HepG2 (cell line): Measurements from ENCODE around the gene SAMD15. TPM values are rescaled to one million over a fixed set of nuclear protein-coding genes. Genes with fewer than 3 reads are reported as not detected.

ENCODE experiments used
- CBX5 ChIP-seq: sonication (generic); formaldehyde crosslinking; IDR thresholded peaks from 2 replicates; pipeline ENCODE4 v1.4.0; 2020; ENCODE audit warnings: missing genetic modification reagents, borderline replicate concordance
- GFI1 ChIP-seq: sonication (generic); formaldehyde crosslinking; IDR thresholded peaks from 2 replicates; pipeline ENCODE4 v1.5.0; 2020; ENCODE audit warnings: missing genetic modification reagents, mild to moderate bottlenecking, borderline replicate concordance
- NFE2L2 ChIP-seq: fragments of 150-350 bp; IDR thresholded peaks from 2 replicates; pipeline ENCODE4 v1.6.1; 2014; ENCODE audit warnings: low read length
- U2AF2 ChIP-seq: fragments of 200-400 bp; formaldehyde crosslinking; IDR thresholded peaks from 2 replicates; pipeline ENCODE4 v1.6.1; 2017; ENCODE audit warnings: low read depth, mild to moderate bottlenecking, low read length
- ZNF224 ChIP-seq: sonication (generic); formaldehyde crosslinking; IDR thresholded peaks from 2 replicates; pipeline ENCODE4 v1.5.0; 2020; ENCODE audit warnings: mild to moderate bottlenecking, missing genetic modification reagents
- ZNF34 ChIP-seq: sonication (generic); formaldehyde crosslinking; IDR thresholded peaks from 2 replicates; pipeline ENCODE4 v1.4.0; 2020; ENCODE audit warnings: mild to moderate bottlenecking, missing genetic modification reagents, borderline replicate concordance
- ZNF367 ChIP-seq: sonication (generic); formaldehyde crosslinking; IDR thresholded peaks from 2 replicates; pipeline ENCODE4 v1.4.0; 2020; ENCODE audit warnings: missing genetic modification reagents, borderline replicate concordance
- ZNF383 ChIP-seq: sonication (generic); formaldehyde crosslinking; IDR thresholded peaks from 2 replicates; pipeline ENCODE4 v1.4.0; 2020; ENCODE audit warnings: missing genetic modification reagents, mild to moderate bottlenecking, borderline replicate concordance
- ZNF543 ChIP-seq: sonication (generic); formaldehyde crosslinking; IDR thresholded peaks from 2 replicates; pipeline ENCODE4 v1.4.0; 2020; ENCODE audit warnings: mild to moderate bottlenecking, missing genetic modification reagents
- ZNF564 ChIP-seq: sonication (generic); formaldehyde crosslinking; IDR thresholded peaks from 2 replicates; pipeline ENCODE4 v1.8.1; 2023; ENCODE audit warnings: mild to moderate bottlenecking, missing genetic modification reagents
- polyA plus RNA-seq, 8 experiments: library from polyadenylated mRNA; depleted of rRNA in 3 of 8; stranded (reverse) in 7 of 8; unstranded in 1 of 8; fragments of >200 nt; fragmentation: Illumina TruSeq in 4 of 8; extraction: Trizol in 4 of 8; gene quantifications; 2 replicates each; pipeline versions ENCODE4 v1.2.1 to v1.2.3, GENCODE V29; 2011 to 2016; ENCODE audit warnings: low read depth in 4 of 8, missing spikeins in 1 of 8, mixed read lengths in 1 of 8; ENCODE audit not compliant: insufficient read depth in 1 of 8
- total RNA-seq, 5 experiments: library from RNA; depleted of rRNA; stranded (reverse); fragments of >200 nt; fragmentation: Illumina TruSeq; extraction: Trizol; gene quantifications; 2 replicates each; pipeline ENCODE4 v1.2.3, GENCODE V29; 2016; ENCODE audit warnings: low read depth in 1 of 5
- TF ChIP-seq, protein P1 (sequence below): sonication (generic); formaldehyde crosslinking; IDR thresholded peaks from 2 replicates; pipeline ENCODE4 v1.4.0; 2020; ENCODE audit warnings: mild to moderate bottlenecking, missing genetic modification reagents, borderline replicate concordance
- TF ChIP-seq, protein P2 (sequence below): sonication (generic); formaldehyde crosslinking; IDR thresholded peaks from 2 replicates; pipeline ENCODE4 v1.9.0; 2021; ENCODE audit warnings: missing genetic modification reagents, borderline replicate concordance
- TF ChIP-seq, protein P3 (sequence below): sonication (generic); formaldehyde crosslinking; IDR thresholded peaks from 2 replicates; pipeline ENCODE4 v1.4.0; 2020; ENCODE audit warnings: missing genetic modification reagents
- TF ChIP-seq, protein P4 (sequence below): sonication (generic); formaldehyde crosslinking; IDR thresholded peaks from 2 replicates; pipeline ENCODE4; 2020; ENCODE audit warnings: missing genetic modification reagents, mild to moderate bottlenecking, borderline replicate concordance
- TF ChIP-seq, protein P5 (sequence below): sonication (generic); formaldehyde crosslinking; conservative IDR thresholded peaks from 2 replicates; pipeline ENCODE4 v1.4.0; 2020; ENCODE audit warnings: missing genetic modification reagents

The SAMD15 gene
- total and polyA plus RNA-seq, 2 of the 13 experiments (the other 11 are each of a cell fraction or from before 2014, with no cell fraction given), result 0.09 to 1.3 TPM

DNA sequence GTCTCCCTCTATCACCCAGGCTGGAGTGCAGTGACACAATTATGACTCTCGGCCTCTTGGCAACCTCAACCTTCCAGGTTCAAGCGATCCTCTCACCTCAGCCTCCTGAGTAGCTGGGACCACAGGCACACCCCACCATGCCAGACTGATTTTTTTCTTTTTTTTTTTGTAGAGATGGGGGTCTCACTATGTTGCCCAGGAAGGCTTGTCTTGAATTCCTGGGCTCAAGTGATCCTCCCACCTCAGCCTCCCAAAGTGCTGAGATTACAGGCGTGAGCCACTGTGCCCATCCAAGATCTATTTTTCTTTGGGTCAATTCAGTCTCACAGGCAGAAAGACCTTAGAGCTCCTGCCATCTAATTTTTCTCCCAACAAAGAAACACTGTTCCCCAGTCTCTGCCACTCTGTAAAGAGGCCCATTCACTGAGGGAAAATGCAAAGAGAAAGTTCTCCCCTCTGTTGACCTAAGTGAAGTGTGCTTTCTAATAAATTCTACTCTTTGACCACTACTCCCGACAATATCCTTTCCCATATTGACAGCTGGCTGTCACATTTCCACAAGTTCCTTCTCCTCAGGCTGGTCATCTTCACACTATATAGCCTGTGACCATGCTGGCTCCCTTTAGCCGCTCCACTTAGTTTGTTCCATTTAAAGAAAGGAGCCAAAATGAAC is 23.6 kb upstream of the SAMD15 start (continued):
- TF ChIP-seq, protein P1, sequence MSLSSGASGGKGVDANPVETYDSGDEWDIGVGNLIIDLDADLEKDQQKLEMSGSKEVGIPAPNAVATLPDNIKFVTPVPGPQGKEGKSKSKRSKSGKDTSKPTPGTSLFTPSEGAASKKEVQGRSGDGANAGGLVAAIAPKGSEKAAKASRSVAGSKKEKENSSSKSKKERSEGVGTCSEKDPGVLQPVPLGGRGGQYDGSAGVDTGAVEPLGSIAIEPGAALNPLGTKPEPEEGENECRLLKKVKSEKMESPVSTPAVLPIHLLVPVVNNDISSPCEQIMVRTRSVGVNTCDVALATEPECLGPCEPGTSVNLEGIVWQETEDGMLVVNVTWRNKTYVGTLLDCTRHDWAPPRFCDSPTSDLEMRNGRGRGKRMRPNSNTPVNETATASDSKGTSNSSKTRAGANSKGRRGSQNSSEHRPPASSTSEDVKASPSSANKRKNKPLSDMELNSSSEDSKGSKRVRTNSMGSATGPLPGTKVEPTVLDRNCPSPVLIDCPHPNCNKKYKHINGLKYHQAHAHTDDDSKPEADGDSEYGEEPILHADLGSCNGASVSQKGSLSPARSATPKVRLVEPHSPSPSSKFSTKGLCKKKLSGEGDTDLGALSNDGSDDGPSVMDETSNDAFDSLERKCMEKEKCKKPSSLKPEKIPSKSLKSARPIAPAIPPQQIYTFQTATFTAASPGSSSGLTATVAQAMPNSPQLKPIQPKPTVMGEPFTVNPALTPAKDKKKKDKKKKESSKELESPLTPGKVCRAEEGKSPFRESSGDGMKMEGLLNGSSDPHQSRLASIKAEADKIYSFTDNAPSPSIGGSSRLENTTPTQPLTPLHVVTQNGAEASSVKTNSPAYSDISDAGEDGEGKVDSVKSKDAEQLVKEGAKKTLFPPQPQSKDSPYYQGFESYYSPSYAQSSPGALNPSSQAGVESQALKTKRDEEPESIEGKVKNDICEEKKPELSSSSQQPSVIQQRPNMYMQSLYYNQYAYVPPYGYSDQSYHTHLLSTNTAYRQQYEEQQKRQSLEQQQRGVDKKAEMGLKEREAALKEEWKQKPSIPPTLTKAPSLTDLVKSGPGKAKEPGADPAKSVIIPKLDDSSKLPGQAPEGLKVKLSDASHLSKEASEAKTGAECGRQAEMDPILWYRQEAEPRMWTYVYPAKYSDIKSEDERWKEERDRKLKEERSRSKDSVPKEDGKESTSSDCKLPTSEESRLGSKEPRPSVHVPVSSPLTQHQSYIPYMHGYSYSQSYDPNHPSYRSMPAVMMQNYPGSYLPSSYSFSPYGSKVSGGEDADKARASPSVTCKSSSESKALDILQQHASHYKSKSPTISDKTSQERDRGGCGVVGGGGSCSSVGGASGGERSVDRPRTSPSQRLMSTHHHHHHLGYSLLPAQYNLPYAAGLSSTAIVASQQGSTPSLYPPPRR (CRISPR knock-in tag), result peak; percentile 38; the same call in 1 of the 2 replicates
- TF ChIP-seq, protein P2, sequence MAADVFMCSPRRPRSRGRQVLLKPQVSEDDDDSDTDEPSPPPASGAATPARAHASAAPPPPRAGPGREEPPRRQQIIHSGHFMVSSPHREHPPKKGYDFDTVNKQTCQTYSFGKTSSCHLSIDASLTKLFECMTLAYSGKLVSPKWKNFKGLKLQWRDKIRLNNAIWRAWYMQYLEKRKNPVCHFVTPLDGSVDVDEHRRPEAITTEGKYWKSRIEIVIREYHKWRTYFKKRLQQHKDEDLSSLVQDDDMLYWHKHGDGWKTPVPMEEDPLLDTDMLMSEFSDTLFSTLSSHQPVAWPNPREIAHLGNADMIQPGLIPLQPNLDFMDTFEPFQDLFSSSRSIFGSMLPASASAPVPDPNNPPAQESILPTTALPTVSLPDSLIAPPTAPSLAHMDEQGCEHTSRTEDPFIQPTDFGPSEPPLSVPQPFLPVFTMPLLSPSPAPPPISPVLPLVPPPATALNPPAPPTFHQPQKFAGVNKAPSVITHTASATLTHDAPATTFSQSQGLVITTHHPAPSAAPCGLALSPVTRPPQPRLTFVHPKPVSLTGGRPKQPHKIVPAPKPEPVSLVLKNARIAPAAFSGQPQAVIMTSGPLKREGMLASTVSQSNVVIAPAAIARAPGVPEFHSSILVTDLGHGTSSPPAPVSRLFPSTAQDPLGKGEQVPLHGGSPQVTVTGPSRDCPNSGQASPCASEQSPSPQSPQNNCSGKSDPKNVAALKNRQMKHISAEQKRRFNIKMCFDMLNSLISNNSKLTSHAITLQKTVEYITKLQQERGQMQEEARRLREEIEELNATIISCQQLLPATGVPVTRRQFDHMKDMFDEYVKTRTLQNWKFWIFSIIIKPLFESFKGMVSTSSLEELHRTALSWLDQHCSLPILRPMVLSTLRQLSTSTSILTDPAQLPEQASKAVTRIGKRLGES (CRISPR knock-in tag), result no peak
- TF ChIP-seq U2AF2, result no peak
- TF ChIP-seq GFI1 (CRISPR knock-in tag), result peak; percentile 40; the same call in 1 of the 2 replicates
- no peak for TF ChIP-seq ZNF34
- no peak for TF ChIP-seq ZNF383 (CRISPR knock-in tag)
- TF ChIP-seq, protein P3, sequence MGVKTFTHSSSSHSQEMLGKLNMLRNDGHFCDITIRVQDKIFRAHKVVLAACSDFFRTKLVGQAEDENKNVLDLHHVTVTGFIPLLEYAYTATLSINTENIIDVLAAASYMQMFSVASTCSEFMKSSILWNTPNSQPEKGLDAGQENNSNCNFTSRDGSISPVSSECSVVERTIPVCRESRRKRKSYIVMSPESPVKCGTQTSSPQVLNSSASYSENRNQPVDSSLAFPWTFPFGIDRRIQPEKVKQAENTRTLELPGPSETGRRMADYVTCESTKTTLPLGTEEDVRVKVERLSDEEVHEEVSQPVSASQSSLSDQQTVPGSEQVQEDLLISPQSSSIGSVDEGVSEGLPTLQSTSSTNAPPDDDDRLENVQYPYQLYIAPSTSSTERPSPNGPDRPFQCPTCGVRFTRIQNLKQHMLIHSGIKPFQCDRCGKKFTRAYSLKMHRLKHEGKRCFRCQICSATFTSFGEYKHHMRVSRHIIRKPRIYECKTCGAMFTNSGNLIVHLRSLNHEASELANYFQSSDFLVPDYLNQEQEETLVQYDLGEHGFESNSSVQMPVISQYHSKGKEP (CRISPR knock-in tag), result no peak
- TF ChIP-seq, protein P4, sequence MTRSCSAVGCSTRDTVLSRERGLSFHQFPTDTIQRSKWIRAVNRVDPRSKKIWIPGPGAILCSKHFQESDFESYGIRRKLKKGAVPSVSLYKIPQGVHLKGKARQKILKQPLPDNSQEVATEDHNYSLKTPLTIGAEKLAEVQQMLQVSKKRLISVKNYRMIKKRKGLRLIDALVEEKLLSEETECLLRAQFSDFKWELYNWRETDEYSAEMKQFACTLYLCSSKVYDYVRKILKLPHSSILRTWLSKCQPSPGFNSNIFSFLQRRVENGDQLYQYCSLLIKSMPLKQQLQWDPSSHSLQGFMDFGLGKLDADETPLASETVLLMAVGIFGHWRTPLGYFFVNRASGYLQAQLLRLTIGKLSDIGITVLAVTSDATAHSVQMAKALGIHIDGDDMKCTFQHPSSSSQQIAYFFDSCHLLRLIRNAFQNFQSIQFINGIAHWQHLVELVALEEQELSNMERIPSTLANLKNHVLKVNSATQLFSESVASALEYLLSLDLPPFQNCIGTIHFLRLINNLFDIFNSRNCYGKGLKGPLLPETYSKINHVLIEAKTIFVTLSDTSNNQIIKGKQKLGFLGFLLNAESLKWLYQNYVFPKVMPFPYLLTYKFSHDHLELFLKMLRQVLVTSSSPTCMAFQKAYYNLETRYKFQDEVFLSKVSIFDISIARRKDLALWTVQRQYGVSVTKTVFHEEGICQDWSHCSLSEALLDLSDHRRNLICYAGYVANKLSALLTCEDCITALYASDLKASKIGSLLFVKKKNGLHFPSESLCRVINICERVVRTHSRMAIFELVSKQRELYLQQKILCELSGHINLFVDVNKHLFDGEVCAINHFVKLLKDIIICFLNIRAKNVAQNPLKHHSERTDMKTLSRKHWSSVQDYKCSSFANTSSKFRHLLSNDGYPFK (CRISPR knock-in tag), result no peak
- TF ChIP-seq CBX5, result no peak
- no peak for TF ChIP-seq ZNF367 (CRISPR knock-in tag)
- TF ChIP-seq ZNF564 (CRISPR knock-in tag), result no peak
- no peak for TF ChIP-seq ZNF543
- no peak for TF ChIP-seq ZNF224
- no peak for TF ChIP-seq NFE2L2
- TF ChIP-seq, protein P5, sequence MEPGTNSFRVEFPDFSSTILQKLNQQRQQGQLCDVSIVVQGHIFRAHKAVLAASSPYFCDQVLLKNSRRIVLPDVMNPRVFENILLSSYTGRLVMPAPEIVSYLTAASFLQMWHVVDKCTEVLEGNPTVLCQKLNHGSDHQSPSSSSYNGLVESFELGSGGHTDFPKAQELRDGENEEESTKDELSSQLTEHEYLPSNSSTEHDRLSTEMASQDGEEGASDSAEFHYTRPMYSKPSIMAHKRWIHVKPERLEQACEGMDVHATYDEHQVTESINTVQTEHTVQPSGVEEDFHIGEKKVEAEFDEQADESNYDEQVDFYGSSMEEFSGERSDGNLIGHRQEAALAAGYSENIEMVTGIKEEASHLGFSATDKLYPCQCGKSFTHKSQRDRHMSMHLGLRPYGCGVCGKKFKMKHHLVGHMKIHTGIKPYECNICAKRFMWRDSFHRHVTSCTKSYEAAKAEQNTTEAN (CRISPR knock-in tag), result no peak
